Measurements from ENCODE around the gene MUC22.

GRCh38 chr6:31065556-31065955, 55.3 kb downstream of the MUC22 start:
- TF ChIP-seq FOXK1 (CRISPR knock-in tag; IDR thresholded peaks at IDR 0.05): no peak
- no peak for TF ChIP-seq CDX4 (CRISPR knock-in tag; IDR thresholded peaks at IDR 0.05; ENCODE audit: borderline replicate concordance)
- no peak for TF ChIP-seq CTCF (IDR thresholded peaks at IDR 0.05)
